Fibroblast of skin of scalp (primary cell): ENCODE measurements around the gene SMIM3. TPM values are rescaled to one million over a fixed set of nuclear protein-coding genes. Genes with fewer than 3 reads are reported as not detected.
"Not testable (repeated sequence)": the region's sequence is repeated elsewhere in the genome, so short reads cannot be mapped to it uniquely, and the experiment has no call there.

ENCODE experiments used
- DNase-seq: peaks from one replicate; pipeline ENCODE4 v3.0.0-alpha.2; 2013
- polyA plus RNA-seq, 2 experiments: library from polyadenylated mRNA; unstranded; fragments of 120-200 nt; gene quantifications; one replicate each; pipeline ENCODE4 v1.2.1, GENCODE V29; 2013; ENCODE audit not compliant: insufficient read length in 2 of 2

Gene SMIM3, protein sequence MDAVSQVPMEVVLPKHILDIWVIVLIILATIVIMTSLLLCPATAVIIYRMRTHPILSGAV
- polyA plus RNA-seq (2013, experiment 1 of 2; ENCODE audit: insufficient read length): 20.6 TPM
- 20.0 TPM for polyA plus RNA-seq (2013, experiment 2 of 2; ENCODE audit: insufficient read length)

GRCh38 chr5:150778517-150779396, at the start of gene SMIM3:
Gene SMIM3, plus strand, starts transcription at chr5:150778757. Its CDS starts 16,684 bp downstream, at chr5:150795441.
- peak; percentile 75 for DNase-seq

- DNase-seq: no peak
Measured at GRCh38 chr5:150729859-150730258, 48.7 kb upstream of the SMIM3 start.

DNA sequence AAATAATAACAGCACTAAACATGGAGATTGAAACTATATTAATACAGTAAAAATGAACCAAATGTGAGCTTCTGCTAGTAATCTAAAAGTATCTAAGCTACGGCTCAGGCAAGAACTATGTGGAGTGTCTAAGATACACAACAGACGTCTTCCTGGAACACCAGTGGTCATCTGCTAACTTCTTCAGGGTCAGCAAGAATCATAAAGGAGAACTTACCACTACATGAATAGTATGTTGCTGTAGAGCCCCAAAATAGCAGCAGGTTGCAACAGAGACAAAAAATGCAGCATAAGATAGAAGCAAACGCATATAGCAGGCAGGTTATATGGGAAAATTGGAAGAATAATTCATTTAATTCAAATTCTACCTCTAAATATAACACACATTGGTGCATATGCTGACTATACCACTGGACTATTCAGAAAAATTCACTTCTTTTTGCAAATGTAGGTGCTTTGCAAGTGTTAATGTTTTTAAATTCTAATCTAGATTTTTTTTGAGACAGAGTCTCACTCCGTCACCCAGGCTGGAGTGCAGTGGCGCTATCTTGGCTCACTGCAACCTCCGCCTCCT, 46.8 kb upstream of the SMIM3 start:
- DNase-seq: no peak

DNA sequence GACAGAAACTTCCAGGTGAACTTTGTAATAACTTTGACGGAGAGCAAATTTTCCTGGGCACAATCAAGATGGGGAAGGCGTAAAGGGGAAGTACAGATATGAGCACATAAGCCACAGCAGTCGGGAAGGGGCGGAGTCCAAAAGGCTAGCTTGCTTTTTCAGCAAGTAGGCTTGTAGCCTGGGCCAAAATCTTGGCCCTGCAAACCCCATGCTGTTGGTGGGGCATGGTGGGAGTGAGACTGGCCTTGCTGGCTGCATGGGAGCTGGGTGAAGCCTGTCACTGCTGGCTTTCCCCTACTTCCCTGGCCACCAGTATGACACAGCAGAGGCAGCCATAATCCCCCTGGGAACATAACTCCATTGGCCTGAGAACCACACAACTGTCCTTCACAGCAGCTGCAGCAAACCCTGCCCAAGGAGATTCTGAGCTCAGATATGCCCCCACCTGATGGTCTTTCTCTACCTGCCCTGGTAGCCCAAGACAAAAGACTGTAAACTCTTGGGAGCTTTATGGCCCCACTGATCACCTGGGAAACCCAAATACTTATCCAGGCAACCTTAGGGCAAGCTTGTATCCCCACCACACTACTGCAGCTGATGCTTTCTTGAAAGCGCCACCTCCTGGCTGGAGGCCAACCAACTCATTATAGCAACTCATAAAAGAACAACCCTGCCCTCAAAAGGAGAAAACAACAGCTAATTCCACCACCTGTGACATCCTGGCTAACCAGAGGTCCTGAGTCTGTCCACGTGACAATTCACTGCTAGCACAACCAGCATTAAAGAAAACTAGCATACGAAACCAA, 43.8 kb upstream of the SMIM3 start:
- no peak for DNase-seq

DNA sequence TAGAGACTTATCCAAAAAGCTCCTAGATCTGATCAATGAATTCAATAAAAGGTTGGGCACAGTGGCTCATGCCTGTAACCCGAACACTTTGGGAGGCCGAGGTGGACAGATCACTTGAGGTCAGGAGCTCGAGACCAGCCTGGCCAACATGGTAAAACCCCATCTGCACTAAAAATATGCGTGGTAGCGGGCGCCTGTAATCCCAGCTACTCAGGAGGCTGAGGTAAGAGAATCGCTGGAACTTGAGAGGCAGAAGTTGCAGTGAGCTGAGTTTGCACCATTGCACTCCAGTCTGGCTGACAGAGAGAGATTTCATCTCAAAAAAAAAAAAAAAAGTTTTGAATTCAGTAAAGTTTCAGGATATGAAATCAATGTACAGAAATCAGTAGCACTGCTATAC, 39.7 kb upstream of the SMIM3 start:
- DNase-seq: no peak

GRCh38 chr5:150740992-150741391, 37.6 kb upstream of the SMIM3 start:
- no peak for DNase-seq

DNA sequence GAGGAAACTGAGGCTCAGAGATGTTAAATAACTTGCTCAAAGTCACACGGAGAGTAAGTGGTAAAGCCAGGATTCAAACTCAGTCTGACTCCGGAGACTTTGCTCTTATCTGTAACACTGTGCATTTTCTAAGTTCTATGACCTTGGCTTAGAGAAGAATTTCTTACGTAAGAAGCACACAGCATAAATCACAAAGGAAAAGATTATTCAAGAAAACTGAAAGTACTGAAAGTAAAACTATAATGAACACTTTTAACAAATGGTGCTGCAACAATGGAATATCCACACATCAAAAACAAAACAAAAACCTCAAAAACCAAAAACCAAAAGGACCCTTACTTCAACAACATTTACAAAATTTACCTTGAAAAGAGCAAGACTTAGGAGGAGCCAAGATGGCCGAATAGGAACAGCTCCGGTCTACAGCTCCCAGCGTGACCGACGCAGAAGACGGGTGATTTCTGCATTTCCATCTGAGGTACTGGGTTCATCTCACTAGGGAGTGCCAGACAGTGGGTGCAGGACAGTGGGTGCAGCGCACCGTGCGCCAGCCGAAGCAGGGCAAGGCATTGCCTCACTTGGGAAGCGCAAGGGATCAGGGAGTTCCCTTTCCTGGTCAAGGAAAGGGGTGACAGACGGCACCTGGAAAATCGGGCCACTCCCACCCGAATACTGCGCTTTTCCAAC, 36.0 kb upstream of the SMIM3 start:
- DNase-seq: not testable (repeated sequence)

DNA sequence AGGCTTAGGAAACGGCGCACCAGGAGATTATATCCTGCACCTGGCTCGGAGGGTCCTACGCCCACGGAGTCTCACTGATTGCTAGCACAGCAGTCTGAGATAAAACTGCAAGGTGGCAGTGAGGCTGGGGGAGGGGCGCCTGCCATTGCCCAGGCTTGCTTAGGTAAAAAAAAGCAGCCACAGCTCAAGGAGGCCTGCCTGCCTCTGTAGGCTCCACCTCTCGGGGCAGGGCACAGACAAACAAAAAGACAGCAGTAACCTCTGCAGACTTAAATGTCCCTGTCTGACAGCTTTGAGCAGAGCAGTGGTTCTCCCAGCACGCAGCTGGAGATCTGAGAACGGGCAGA, 35.4 kb upstream of the SMIM3 start:
- not testable (repeated sequence) for DNase-seq

- DNase-seq: no peak
Measured at GRCh38 chr5:150750469-150750868, 28.1 kb upstream of the SMIM3 start.

DNA sequence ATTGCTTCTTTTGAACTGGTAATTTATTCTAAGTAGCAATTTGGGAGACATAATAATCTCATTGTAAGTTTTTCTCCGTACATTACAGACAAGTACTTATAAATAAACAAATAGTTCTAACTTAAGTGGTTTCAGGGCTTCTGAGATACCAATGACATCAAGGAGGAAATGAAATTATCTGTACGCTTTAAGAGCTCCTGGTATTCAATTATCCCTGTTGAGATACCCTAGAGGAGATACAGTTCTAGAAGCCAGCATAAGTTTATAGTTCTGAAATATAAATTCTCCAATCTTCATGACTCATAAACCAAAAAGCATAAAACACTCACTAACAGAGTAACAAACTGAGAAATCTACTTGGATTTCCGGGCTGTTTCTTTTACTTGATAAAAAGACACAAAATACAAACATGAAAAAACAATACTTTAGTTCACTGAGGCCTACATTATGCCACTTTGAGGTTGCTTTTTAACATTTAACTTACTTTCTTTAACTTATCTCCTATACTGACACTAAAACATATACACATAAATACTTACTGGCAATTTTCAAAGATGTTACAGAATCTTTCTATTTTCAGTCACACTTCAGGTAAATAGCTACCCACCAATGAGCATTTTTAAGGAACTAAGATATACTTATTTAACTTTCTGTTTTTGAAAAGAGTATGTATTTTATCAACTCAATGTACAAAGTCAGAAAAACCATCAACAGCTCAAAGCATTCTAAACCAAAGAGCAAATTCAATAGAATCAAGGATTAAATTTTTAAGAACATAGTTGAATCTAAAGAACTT, 27.3 kb upstream of the SMIM3 start:
- DNase-seq: no peak

GRCh38 chr5:150753463-150753862, 25.1 kb upstream of the SMIM3 start:
- no peak for DNase-seq

GRCh38 chr5:150753863-150754262, 24.7 kb upstream of the SMIM3 start:
- no peak for DNase-seq

GRCh38 chr5:150757087-150757649, 21.4 kb upstream of the SMIM3 start:
- DNase-seq: no peak

- DNase-seq: no peak
Measured at GRCh38 chr5:150758203-150758530, 20.4 kb upstream of the SMIM3 start.

GRCh38 chr5:150758531-150759333, 19.8 kb upstream of the SMIM3 start, which contains the start of gene DCTN4:
Gene DCTN4, minus strand, starts transcription at chr5:150759017. Its CDS starts 24 bp downstream, at chr5:150758993.
- peak; percentile 100 for DNase-seq

DNA sequence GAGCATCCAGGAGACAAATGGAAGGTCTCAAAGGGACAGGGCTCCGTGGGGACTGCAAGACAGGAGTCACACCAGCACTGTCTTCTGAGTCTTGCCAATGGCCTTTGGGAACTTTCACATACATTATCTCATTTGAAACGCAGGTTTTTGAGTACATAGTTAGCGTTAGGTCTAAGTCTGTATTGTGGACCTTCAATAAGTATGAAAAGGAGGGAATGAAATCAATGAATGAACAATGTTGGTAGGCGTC, 19.3 kb upstream of the SMIM3 start:
- DNase-seq: no peak

- DNase-seq: no peak
Measured at GRCh38 chr5:150762211-150762610, 16.3 kb upstream of the SMIM3 start.

- DNase-seq: peak; percentile 46
Measured at GRCh38 chr5:150763023-150763769, 15.4 kb upstream of the SMIM3 start.

GRCh38 chr5:150764530-150764929, 14.0 kb upstream of the SMIM3 start:
- DNase-seq: no peak
